CD4-positive, alpha-beta T cell treated with Interleukin-17A for 4 hours (primary cell): ENCODE results near the gene UBE2N.

Source experiments
- DNase-seq: peaks from one replicate; pipeline ENCODE4 v3.0.0-alpha.2; 2020; ENCODE audit warnings: mixed read lengths

UBE2N gene, protein sequence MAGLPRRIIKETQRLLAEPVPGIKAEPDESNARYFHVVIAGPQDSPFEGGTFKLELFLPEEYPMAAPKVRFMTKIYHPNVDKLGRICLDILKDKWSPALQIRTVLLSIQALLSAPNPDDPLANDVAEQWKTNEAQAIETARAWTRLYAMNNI

DNA sequence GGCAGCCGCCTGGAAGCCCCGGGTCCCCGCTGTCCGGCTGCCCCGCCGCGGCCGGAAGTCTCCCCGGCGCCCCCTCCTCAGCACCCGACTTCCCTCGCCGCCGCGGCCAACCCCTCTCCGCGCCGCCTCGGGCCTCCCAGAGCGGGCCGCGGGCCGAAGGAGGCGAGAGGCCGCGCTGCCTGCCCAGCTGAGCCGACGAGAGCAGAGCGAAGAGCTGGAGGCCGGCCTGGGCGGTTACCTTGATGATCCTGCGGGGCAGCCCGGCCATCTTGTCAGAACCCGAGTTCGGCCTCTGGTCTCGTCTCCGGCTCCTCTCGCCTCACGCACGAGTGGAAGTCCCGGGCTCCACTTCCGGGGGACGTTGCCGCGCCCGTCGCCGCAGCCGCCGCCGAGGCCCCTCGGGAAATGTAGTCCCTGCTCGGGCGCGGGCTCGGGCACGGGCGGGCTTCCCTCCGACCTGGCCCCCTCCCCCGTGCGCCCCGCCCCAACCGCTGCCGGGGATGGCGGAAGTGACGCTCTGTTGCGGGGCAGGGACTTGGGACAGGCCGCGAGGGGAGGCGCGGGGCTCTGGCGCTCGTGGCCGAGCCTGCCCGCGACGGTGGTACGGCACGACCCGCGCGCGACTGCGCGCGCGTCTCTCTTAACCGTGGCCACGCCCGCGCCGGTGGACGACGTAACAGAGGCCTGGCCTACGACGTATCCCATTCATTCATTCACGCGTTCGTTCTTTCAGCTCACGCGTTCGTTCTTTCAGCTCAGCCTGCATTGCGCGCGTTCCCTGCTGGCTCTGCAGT is at the start of gene UBE2N:
TSS of gene UBE2N (minus strand) at position 331 of the 794 bp plus-strand sequence. CDS start at position 268, 63 bp downstream.
- DNase-seq: peak; percentile 96

DNA sequence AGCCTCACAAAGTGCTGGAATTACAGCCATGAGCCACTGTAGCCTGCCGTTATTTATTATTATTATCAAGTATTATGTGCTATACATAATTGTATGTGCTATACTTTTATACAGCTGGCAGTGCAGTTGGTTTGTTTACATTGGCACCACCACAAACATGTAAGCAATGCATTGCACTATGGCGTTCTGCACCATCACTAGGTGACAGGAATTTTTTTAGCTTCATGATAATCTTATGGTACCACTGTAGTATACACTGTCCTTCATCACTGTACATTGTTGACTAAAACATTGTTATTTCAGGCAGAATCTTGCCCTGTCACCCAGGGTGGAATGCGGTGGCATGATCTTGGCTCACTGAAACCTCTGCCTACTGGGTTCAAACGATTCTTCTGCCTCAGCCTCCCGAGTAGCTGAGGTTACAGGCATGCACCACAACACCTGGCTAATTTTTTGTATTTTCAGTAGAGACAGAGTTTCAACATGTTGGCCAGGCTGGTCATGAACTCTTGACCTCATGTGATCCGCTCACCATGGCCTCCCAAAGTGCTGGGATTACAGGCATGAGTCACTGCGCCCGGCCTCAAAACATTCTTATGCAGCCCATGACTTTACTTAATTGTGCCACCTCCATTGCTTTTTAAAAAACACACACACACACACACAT is 42.7 kb upstream of the UBE2N start:
- no peak for DNase-seq

DNA sequence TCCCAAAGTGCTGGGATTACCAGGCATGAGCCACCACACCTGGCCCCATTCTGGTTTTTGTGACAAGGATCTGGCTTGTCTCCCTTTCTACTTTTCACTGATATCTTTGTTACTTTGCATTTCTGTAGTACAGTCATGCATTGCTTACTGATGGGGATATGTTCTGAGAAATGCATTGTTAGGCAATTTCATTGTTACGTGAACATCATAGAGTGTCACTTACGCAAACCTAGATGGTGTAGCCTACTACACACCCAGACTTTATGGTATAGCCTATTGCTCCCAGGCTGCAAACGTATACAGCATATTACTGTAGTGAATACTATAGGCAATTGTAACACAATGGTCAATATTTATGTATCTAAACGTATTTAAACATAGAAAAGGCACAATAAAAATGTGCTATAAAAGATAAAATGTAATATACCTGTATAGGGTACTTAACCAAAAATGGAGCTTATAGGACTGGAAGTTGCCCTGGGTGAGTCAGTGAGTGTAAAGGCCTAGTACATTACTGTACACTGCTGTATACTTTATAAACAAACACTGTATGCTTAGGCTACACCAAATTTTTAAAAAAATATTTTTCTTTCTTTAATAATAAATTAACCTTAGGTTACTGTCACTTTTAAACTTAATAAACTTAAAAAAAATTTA is 41.5 kb upstream of the UBE2N start:
- no peak for DNase-seq

DNA sequence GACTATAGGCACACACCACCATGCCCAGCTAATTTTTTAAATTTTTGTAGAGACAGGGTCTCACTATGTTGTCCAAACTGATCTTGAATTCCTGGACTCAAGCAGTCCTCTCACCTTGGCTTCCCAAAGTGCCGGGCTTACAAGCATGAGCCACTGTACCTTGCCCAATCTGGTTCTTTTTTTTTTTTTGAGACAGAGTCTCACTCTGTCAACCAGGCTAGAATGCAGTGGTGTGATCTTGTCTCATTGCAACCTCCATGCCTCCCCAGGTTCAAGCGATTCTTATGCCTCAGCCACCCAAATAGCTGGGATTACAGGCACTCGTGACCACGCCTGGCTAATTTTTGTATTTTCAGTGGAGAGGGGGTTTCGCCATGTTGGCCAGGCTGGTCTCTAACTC is 41.0 kb upstream of the UBE2N start:
- DNase-seq: no peak

DNA sequence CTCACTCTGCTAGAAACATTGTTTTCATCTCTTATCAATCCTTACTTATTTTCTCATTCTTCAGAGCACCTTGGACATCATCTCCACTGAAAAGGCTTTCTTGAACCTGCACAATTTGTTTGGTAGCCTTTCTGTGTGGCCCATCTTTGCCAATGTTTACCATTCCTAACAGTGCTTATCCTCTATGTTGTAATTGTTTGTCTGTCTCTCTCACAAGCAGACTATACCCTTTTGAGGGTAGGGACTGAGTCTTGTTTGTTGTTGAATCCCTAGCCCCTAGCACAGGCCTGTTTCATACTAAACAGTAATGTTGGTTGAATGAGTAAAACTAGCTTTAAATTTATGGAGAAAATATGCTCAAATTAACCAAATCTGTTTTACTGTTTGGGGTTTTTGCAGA is 34.8 kb upstream of the UBE2N start:
- no peak for DNase-seq

DNA sequence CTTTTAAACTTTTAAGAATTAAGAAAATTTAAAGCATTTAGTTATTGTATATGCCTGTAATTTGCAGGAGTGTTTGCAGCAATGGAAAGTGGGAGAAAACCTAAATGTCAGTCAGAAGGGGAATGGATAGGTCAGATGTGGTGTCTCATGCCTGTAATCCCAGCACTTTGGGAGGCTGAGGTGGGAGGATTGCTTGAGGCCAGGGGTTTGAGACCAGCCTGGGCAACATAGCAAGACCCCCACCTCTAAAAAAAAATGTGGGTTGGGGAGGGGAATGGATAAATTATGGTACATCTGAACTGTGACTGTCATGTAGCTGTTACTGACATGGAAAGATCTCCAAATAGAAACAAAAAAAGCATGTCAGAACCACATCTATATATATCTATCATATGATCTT is 27.6 kb upstream of the UBE2N start:
- no peak for DNase-seq

DNA sequence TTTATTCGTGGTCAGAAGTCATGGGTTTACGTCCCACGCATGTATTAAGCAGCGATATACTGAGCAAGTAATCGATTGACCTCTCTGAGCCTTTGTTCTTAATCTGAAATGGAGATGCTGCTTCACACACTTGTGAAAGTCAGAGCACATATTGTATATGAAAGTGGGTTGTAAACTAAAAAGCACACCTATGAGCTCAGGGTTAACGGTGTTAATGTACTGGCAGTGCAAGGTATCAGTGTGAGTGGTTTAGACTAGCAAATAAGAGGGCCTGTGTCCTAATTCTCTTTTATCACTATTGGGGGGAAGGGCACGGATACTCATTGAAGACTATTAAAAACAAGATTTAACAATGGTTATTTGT is 26.2 kb upstream of the UBE2N start:
- DNase-seq: no peak

DNA sequence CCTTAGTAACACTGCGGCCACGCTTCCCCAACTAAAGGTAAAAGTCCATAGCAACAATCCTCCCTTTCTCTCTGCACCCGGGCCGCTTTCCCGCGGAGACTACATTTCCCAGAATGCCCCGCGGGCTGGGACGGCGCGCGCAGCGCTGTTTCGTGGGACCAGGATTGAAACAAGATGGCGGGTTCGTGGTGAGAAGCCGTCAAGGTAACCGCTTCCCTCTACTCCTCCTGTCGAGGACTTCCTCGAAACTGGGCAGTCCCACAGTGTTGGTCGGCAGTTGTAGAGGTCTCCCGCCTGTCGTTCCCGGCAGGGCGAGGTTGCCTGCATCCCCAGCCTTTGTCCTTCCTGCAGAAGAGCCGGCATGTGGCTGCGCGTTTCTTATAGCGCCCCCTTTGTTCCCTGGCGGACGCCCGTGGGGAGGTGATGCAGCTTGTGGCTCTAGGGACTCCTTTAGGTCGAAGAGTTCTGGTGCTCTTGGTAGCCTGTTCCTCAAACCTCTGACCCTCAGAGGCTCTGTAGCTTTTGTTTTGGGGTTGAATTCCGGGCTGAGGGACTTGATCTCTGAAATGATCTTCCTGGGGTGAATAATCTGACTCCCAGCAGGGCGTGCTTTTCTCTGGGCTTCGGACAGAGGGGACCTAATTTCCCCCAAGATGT is 25.7 kb upstream of the UBE2N start, which contains the start of gene MRPL42:
TSS of gene MRPL42 (plus strand) at position 164 of the 657 bp plus-strand sequence. CDS start 1,772 bp downstream, outside the sequence.
- DNase-seq: peak; percentile 92

DNA sequence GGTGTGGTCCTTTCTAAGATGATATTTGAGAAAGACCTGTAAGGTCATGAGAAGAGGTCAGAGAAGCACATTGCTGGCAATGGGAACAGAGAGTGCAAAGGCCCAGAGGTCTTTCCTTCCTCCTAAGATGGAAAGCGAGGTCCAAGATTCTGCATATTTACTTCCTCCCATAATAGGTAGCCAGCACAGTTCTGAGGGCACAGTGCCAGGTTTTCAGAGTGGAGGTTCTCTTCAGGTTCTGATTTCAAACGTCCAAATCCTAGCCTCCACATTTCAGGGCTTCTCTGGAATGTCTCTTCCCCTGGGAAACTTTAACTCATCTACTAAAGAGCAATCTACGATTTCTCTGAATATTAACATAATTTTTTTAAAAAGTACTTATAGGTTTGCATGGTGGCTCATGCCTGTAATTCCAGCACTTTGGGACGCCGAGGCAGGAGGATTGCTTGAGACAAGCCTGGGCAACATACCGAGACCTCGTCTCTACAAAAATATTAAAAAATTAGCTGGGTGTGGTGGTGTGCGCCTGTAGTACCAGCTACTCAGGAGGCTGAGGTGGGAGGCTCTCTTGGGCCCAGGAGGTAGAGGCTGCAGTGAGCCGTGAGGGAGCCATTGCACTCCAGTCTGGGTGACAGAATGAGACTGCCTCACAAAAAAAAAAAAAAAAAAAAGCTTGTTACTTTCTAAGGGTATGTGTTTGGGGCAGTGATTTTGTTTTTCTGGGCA is 25.0 kb upstream of the UBE2N start:
- no peak for DNase-seq

DNA sequence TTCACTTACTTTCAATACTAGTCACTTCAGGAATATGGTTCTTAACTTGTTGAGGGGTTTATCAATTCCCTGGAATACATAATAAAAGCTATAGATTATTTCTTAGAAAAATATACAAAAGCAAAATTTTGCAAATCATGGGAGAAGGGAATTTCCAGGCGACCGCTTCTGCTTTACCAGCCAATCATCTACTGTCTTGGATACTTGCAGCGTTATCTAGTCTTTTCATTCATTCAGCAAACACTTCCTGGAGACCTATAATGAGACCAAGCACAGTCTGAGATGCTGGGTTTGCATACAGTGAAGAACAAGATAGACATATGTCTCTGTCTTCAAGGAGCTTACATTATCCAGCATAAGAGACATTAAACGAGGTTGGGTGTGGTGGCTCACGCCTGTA is 24.1 kb upstream of the UBE2N start:
- no peak for DNase-seq

DNA sequence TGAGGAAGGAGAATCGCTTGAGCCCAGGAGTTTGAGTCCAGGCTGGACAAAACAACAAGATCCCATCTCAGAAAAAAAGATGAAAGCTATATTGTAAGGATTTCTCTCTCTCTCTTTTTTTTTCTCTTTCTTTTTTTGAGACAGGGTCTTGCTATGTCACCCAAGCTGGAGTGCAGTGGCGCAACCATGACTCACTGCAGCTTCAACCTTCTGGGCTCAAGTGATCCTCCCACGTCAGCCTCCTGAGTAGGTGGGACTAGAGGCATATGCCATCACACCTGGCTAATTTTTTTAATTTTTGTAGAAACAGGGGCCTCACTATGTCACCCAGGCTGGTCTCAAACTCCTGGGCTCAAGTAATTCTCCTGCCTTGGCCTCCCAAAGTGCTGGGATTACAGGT is 19.8 kb upstream of the UBE2N start:
- DNase-seq: no peak

DNA sequence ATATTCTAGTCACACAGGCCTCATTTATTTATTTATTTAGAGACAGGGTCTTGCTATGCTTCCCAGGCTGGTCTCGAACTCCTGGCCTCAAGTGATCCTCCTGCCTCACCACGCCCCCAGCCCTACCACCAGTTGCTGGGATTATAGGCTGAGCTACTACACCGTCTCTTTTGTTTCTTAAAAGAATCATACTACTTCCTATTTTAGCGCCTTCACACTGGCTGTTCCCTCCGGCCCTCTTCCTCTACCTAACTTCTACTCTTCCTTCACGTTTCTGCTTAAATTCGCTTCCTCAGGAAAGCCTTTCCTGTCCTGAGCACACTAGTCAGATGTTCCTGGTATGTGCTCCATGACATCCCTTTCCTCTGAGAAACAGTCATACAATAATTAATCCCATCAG is 19.2 kb upstream of the UBE2N start:
- no peak for DNase-seq

DNA sequence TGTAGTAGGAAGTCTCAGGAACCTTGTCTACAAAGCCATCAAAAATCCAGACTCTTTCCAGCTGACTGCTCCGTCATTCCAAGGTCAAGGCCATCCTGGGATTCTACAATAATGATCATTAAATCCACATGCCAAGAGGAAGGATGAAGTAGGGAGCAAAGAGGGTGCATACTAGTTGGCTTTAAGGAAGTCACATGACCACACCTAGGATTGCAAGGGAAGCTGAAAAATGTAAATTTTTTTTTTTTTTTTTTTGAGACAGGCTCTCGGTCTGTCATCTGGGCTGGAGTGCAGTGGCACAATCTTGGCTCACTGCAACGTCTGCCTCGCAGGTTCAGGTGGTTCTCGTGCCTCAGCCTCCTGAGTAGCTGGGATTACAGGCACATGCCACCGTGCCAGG is 18.3 kb upstream of the UBE2N start:
- DNase-seq: no peak

DNA sequence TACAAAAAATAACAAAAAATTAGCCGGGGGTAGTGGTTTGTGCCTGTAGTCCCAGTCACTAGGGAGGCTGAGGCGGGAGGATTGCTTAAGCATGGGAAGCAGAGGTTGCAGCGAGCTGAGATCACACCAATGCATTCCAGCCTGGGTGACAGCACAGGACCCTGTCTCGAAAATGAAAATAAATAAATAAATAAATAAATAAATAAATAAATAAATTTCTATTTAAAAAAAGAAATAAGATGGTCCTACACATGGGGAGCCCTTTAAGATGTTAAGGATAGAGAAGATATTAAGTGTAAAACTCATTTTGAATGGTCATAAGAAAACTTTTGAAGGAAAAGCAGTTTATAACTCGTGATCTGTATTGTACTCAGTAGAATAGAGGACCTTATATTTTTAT is 17.4 kb upstream of the UBE2N start:
- no peak for DNase-seq

DNA sequence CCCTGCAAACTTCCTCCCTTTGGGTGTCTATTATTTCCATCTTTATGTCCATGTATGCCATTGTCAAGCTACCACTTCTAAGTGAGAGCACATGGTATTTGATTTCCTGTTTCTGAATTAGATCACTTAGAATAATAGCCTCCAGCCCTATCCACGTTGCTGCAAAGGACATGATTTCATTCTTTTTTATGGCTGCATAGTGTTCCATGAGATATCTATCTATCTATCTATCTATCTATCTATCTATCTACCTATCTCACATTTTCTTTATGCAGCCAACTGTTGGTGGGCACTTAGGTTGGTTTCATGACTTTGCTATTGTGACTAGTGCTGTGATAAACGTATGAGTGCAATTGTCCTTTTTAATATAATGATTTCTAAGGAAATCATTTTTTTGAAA is 14.3 kb upstream of the UBE2N start:
- no peak for DNase-seq

DNA sequence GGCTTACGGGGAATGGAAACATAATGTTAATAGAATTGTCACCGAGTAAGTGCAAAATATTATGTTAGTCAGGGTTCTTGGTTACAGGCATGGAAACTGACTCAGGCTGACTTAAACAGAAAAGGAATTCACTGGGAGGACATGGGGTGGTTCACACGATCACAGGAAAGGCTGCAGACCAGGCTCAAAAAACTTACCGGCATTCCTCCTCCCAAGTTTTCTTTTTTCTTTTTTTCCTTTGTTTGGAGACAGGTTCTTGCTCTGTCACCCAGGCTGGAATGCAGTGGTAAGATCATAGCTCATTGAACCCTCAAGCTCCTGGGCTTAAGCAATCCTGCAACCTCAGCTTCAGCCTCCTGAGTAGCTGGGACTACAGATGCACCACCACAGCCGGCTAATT is 11.9 kb upstream of the UBE2N start:
- DNase-seq: no peak

DNA sequence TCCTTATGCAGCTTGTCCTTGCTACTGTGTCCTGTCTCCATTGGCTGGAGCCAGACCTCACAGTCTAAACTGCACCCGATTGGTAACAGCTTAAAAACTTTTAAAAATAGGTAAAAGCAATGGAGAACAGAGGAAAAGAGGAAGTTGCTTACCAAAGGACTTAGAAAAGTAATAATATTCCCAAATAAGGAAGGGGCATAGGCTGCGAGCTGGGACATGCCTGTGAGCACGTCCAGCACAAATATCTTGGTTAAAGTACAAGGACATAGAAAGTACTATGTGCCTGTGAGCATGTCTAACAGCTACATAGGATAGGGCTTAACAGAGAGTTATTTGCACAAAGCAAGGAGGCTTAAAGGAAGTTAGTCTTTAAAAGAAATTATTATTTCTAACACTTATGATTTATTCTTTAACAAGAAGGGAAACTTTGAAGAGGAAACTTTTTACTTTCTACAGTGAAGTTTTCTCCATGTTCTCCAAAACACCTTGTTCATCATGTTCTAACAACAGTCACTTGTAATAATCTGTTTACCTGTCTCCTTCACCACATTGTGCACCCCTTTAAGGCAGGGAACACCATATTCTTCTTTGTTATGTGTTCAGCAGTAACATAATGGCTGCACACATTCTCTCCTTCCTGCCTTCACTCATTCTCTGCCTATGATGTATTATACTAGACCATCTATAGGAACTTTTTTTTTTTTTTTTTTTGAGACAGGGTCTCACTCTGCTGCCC is 9.8 kb upstream of the UBE2N start:
- DNase-seq: no peak

DNA sequence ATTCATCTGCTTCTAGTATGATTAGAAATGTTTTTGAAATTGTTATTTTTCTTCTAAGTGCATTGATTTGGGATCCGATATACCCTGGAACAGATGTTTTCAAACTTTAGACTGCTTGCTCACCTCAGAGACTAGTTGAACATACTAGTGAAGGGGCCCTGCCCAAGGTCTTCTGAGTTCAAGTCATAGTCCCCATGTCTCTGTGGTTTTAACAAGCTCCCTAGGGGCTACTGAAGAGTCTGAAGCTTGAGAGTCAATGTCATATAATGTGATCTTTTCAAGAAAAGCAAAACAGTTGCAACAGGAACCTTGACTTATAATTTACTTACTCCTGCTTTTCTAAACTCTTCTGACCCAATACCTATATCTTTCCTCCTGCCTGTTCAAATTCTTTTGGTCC is 7.5 kb upstream of the UBE2N start:
- DNase-seq: no peak

DNA sequence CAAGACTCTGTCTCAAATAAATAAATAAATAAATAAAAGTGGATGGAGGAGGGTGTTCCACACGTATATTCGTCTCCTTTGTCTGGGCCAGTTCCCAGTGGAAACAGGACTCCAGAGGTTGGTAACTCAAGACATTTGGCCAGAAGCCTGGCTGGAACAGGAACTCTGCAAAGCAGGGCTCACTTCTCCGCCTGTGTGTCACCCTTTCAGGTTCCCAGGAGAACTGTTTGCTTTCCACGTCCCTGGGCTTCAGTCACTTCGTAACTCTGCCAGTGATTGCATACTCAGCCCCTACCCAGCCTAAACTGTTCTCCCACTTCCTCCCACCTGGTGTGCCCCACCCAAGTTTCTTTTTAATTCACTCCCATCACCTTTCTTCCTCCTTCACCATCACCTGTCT is 7.0 kb upstream of the UBE2N start:
- DNase-seq: peak; percentile 13

DNA sequence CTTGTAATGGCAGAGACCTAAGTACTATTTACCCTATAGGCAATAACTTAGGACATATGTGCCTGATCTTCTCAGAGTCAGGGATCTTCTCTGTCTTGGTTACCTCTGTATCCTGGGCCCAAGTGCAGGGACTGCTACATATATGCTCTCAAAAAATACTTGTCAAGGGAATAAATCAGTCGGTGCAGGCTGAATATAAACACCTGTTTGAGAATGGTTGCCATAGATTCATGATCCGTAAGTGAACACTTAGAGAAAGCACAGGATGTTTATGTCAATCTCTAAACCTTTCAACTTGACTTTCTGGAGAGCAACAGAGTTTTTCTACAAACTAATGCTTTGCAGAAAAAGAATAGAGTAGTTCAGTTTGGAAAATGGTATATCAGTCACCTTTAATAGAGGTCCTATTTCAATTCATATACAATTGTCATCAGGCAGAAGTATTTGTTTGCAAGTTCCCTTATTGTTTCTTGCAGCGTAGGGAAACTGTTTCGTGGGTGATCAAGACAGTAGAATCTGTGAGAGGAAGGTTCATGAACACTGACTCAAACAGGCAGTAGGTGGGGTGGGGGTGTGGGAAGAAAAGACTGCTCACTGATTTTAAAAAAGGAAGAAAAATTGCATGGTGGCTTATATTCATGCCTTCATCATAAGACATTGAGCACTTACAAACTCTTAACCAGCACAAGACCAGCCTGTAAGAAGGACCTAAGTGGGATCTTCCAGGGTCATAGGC is 6.0 kb upstream of the UBE2N start:
- peak; percentile 46 for DNase-seq

DNA sequence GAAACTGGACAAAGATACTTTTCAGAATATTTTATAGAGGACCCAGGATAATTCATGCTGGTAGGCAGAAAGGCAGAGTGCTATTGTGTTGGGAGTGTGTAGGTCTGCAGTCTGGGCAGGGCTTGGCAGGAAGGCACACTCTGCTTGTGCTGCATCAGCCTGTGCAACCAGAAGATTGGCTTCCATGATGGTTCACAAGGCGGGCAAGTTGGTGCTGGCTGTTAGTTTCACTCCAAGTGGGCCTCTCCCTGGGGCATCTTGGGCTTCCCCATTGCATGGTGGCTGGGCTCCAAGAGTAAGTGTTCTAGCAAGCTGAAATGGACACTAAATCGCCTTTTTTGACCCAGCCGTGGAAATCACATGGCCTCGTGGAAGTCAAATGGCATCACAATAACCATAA is 1.8 kb upstream of the UBE2N start:
- no peak for DNase-seq
